HG03108 (cell line): ENCODE results near the gene SMO.

ENCODE experiments used
- ATAC-seq: cut with Tn5 transposase; IDR thresholded peaks from one replicate; pipeline ENCODE4 v1.9.1; 2021; ENCODE audit warnings: moderate library complexity; ENCODE audit not compliant: unreplicated experiment

SMO gene

DNA sequence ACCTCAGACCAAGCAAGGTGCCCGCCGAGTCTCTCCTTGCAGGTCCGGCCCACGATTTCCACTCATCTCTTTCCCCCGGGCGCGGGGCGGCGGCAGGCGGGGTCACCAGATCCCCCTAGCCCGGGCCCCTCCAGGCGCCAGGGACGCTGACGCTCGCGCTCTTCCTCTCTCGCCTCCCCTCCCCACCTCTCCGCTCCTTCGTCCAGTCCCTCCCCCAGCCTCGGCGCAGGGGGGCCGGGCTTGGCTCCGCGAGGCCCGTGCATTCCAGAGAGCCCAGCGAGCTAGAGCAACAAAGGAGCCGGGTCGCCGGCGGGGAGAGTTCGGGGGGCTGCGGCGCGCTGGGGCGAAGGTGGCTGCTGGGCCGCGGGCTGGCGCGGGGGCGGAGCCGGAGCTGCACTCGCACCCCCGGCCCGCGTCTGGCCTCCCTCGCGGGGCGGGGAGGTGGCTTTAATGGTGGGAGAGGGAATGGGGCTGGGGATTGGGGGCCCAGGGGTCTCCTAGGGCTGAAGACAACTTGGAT, at the start of gene SMO:
SMO (plus strand) TSS at position 262 of the 520 bp plus-strand sequence. CDS start 519 bp downstream, outside the sequence.
- ATAC-seq, result no peak

DNA sequence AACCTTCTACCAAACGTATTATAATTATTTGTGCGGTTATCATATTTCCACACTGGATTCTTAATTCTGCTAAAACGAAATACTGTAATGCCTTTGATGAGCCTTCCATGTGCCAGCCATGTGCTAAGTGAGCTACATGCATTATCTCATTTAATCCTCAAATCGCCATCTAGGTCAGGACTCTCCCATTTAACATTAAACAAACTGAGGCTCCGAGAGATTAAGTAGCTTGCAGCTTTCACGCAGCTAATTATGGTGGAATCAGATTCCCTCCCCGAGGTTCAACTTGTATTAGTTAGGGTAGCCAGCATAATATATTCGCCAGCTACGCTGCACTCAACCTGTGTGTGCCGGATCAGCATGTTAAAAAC, 44.7 kb upstream of the SMO start:
- ATAC-seq, result no peak

DNA sequence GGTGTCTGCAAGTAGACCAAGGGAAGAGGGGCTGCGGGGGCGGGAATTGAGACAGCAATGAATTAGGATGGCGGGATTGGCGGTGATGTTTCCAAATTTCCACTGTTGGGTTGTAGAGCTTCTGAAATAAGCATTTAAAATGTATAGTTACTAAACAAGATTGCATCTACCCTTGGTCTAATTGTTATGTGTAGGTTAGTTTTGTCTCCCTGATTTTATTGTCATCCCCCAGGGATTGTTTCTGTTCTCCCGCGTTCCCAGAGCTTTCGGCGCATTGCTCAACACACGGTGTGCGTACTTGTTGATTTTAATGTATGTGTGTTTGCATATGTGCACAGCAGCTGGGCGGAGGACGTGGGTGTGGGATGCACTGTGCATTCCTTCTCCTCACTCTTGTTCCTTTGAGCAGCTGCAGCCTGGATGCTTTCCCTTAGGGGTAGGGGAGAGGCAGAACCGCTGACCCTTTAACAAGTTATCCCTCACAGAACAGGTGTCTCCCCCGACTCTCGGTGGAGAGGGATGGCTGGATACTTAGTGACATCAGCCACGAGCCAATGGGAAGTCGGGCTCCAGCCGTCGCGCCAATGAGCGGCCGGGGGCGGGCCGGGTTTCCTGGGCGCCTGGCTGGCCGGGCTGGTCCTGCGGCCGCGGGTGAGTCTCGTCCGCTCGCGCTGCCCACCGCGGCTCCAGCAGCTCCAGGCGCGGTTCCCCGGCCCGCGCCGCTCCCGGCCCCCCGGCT, 44.2 kb upstream of the SMO start, which contains the start of gene TSPAN33:
TSPAN33 (plus strand) TSS at position 613 of the 739 bp plus-strand sequence. CDS start 274 bp downstream, outside the sequence.
- ATAC-seq, result peak; percentile 68

GRCh38 chr7:129144834-129145668, 43.4 kb upstream of the SMO start:
- ATAC-seq, result peak; percentile 17

DNA sequence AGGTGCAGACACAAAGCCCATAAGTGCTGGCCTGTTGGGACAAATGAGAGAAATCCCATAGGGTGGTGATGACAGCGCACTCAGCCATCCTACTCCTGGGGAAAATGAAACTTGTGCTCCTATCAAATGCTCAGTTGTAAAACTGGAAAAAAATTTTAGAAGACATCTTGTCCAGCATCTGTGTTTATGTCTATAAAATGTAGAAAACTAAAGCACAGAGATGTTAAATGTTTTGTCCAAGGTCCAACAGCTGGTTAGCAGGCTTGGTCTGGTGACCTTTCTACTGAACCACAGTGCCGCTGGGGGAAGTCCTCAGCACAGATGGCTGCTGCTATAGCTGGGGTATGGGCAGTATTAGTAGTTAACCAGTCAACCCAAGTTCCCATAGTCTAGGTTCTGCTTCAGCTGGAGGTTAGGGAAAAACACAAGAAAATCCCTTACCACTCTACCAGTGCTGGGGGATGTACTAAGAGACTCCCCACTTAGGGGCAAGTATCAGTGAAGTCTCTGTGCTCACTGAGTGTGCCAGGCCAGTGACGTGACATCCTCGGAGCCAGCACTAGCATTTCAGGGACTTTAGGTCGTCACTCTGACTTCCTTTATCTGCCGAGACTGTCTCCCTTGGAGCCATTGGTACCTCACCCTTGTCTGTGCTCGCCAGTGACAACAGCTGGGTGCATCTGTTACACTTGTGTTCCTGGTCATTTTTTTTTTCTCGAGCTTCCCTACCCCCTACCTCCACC, 42.0 kb upstream of the SMO start:
- peak; percentile 52 for ATAC-seq

- ATAC-seq, result no peak
Measured at GRCh38 chr7:129147731-129148130, 40.7 kb upstream of the SMO start.

DNA sequence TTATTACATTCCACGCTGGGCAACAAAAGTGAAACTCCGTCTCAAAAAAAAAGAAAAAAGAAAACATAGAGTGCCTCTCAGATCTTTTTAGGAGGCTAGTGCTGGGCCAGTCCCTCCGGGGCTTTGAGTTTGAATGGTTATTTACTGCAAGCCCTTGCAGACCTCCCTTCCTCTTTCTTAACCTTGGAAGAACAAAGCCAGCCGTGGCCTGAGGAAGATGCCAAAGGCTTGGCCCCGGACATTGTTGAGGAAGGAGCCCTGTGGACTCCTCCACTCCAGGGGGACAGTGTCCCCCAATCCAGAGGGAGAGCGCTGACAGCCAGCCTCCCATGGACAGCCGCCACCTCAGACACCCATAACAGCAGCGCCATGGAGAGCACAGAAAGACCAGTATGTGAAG, 38.9 kb upstream of the SMO start:
- ATAC-seq, result no peak

DNA sequence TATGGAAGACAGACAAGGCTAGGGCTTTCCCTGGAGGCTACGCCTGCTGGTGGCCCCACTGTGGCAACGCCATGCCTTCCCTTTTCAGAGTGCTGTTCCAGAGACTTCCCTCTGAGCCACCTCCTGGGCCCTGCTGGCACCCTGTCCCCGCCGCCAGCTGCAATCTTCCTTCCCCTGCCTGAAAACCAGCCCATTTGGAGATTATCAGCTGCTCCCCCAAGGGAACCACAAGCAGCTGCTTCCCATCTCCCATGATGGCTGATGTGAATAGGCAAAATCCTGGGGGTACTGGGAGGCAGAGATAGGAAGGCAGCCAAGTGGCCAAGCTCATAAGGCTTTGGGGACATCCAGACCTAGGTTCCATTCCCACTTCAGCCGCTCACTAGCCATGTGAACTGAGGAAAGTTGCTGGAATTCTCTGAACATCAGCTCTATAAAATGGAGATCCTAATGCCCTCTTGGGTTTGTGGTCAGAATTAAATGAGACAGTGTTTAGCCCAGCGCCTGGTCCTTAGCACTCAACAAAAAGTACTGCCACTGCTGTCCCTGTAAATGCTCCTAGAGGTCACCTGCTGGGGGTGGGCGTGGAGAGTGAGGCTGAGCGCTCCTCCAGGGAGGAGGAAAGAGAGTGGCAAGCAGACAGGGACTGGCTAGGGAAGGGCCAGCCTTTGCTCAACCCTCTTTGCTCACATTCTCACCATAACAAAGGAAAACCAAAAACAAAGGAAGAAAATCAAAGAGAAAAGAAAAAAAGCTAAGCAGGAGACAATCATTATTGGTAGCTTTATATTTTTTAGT, 38.0 kb upstream of the SMO start:
- ATAC-seq, result no peak

- ATAC-seq, result no peak
Measured at GRCh38 chr7:129157651-129158050, 30.8 kb upstream of the SMO start.

GRCh38 chr7:129159539-129159938, 28.9 kb upstream of the SMO start:
- no peak for ATAC-seq

DNA sequence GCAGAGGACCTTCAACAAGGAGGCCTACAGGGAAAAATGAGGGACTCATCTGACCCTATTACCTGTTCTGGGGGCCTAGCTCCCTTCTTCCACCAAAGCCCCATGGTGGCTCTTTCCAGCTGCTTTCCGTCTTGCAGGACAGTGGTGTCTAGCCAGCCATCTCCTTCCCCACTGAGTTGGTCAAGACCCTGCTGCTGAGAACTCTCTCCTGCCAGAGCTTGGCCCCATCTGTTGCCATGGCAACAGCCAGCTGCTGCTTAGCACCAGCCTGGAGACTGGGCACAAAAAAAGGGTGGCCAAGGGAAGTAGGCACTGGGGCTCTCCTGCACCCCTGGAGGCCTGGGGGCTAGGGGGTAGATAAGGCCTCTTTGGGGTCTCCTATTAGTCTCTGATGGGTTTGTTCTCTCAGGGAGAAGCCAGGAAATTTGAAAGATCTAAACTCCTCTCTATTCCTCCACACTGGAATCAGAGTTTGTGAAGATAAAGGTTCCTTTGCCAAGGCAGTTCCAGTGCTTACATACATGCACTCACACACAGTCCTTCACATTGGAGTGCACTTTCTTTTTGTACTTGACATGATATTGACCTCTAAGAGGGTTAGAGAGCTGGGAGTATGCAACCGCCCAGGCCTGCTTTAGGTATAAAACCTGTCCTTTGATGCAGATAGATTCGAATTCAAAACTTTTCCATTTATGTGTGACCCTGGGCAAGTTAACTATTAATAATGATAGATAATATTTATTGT, 28.1 kb upstream of the SMO start:
- ATAC-seq, result no peak

DNA sequence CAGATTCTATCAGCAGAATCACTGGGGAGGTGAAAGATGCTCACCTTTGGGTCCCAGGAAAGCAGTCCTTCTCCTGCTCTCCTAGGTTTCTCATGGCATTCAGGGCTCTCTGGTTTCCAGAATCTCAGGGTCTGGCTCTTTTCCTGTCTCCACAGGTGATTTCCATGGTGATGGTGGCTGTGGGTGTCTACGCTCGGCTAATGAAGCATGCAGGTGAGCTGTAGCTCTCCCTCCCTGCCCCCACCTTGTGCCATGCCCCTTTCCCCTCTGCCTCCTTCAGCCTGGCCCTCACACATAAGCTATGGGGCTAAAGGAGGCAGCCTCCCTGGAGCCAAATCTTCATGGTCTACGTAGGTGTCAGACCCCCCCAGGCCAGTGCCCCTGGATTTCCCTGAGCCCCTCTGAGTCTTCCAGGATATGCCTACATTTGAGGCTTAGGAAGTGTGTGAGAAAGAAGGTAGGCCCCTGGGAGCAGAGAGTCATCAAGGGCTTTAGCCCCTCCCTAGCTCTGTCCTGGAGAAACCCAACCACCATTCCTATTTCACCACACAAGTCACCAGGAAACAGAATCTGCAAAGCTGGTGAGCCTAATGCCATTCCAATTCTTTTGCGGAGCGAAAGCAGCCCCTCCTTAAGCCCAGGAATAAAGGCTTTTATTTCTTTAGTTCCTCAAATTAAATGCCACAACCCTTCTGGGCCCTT, 26.8 kb upstream of the SMO start:
- no peak for ATAC-seq

DNA sequence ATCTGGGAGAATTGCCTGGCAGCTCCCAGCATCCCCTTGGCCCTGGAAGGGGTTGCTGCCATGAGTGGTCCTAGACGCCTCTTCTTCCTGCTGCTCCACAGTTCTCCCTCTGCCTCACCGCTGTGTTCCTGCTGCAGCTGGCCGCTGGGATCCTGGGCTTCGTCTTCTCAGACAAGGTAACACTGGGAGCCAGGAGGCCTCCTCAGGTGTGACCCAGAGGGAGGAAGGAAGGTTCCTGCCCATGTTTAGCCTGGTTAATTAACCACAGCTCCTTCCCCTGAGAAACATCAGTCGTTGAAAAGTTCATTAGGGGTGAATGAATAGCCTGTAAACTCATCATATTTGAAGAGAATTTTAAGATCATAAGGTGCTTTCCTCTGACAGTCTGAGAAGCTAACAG, 25.7 kb upstream of the SMO start:
- no peak for ATAC-seq

GRCh38 chr7:129163875-129164544, 24.4 kb upstream of the SMO start:
- ATAC-seq, result no peak

DNA sequence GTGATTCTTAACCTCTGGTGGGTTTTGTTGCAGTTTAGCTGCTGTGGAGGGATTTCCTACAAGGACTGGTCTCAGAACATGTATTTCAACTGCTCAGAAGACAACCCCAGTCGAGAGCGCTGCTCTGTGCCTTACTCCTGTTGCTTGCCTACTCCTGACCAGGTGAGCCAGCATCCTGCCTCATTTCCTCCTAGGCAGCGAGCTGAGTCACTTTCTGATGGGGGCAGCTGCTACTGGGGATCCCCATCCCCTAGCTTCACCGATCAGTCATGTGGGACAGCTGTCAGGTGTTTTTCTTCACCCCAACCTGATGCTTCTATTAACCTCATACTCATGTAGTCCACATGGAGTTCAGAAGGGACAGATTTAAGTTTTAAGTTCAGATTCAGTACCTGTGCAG, 21.7 kb upstream of the SMO start:
- ATAC-seq, result peak; percentile 39

DNA sequence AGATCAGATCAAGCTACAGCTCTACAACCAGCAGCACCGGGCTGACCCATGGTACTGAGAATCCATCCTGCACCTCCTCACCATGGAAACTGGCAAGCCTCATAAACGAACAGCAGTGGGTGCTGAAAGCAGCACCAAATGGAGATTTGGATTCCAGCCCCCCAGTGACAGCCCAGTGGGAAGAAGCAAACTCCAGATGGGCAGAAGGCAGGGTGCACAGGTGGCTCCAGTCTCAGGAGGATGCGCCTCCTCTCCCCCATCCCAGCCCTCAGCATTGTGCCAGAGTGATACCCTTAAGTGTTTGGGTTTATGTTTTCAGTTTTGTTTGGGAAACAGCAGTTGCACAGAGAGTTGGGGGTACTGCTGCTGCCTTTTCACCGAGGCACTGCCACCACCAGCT, 20.6 kb upstream of the SMO start:
- ATAC-seq, result no peak

DNA sequence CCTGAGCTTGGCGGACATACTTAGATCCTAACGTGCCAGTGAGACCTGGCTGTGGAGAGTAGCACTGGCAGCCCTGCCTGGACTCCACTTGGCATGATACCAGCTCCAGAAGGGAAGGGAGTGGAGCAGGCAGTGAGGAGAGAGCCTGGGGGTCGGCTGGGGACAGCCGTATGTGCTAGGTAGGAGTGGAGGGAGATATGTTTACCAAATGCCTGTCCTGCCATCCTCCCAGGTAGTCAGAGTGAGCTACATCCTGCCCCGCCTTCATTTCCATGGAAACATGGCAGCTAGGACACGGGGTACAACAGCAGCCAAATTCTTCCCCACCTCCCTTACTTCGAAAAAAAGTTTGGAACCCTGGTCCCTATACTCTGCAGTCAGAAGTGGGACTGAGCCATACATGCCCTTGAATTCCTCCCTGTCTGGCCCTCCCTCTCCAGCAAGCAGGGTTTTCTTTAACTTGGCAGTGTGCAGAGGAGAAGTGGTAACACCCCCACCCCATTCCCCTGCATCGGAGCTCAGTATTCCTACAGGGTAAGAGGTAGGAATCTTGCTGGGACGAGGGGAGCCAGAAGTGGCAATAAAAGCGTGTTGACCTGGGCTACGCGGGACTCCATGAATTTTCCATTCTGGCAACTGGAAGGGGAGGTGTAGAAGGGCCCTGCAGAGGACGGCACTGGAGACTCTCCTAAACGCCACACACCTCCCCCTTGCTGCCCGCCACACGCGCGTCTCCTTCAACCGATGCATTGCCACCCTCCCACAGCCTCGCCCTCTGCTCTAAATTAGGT, 20.0 kb upstream of the SMO start:
- no peak for ATAC-seq

GRCh38 chr7:129169171-129169671, 19.2 kb upstream of the SMO start:
- no peak for ATAC-seq
